Mesenchymal stem cell (in vitro differentiated cells and primary cell): ENCODE results near the gene RABL2B.

Experiments
- DNase-seq: peaks from one replicate; pipeline ENCODE4 v3.0.0-alpha.2; 2013
- H2AFZ ChIP-seq: one replicate; pipeline ENCODE4 v1.6.1; 2013; ENCODE audit warnings: low read depth, mild to moderate bottlenecking, control low read depth, inconsistent platforms, low read length, moderate library complexity
- H2AK5ac ChIP-seq: 2 replicates; pipeline ENCODE4 v1.6.1; 2013; ENCODE audit warnings: low read length, moderate library complexity, mild to moderate bottlenecking, inconsistent platforms; ENCODE audit not compliant: severe bottlenecking
- H2BK120ac ChIP-seq: one replicate; pipeline ENCODE4 v1.6.1; 2013; ENCODE audit warnings: low read depth, mild to moderate bottlenecking, inconsistent platforms, low read length, moderate library complexity
- H2BK12ac ChIP-seq, 2 experiments: one replicate each; pipeline ENCODE4 v1.6.1; 2013; ENCODE audit warnings: inconsistent platforms in 2 of 2, low read length in 2 of 2, mild to moderate bottlenecking in 2 of 2, moderate library complexity in 2 of 2, control low read depth in 1 of 2
- H2BK15ac ChIP-seq: one replicate; pipeline ENCODE4 v1.6.1; 2013; ENCODE audit warnings: mild to moderate bottlenecking, low read depth, inconsistent platforms; ENCODE audit not compliant: poor library complexity, severe bottlenecking
- H2BK5ac ChIP-seq: 2 replicates; pipeline ENCODE4 v1.6.1; 2013; ENCODE audit warnings: low read depth, mild to moderate bottlenecking, low read length, control low read depth, inconsistent platforms; ENCODE audit not compliant: poor library complexity, severe bottlenecking
- H3K14ac ChIP-seq, 2 experiments: one replicate each; pipeline ENCODE4 v1.6.1; 2013; ENCODE audit warnings: inconsistent platforms in 2 of 2, low read length in 2 of 2, control low read depth in 1 of 2, mild to moderate bottlenecking in 1 of 2, moderate library complexity in 1 of 2
- H3K18ac ChIP-seq, 2 experiments: one replicate each; pipeline ENCODE4 v1.6.1; 2013; ENCODE audit warnings: inconsistent platforms in 2 of 2, low read length in 2 of 2, control low read depth in 1 of 2, low read depth in 1 of 2, mild to moderate bottlenecking in 1 of 2
- H3K23ac ChIP-seq, 2 experiments: one replicate each; pipeline ENCODE4 v1.6.1; 2013; ENCODE audit warnings: inconsistent platforms in 2 of 2, low read length in 2 of 2, mild to moderate bottlenecking in 2 of 2, moderate library complexity in 2 of 2, control low read depth in 1 of 2
- H3K27ac ChIP-seq: 2 replicates; pipeline ENCODE4 v1.5.1; 2013; ENCODE audit warnings: mild to moderate bottlenecking, moderate library complexity, low read length, control low read depth, inconsistent platforms; ENCODE audit not compliant: poor library complexity, severe bottlenecking
- H3K27me3 ChIP-seq, 2 experiments: 2 replicates each; pipeline versions ENCODE4 v1.6.1 to v1.7.0; 2013; ENCODE audit warnings: low read length in 2 of 2, mild to moderate bottlenecking in 2 of 2, moderate library complexity in 2 of 2, control low read depth in 1 of 2, inconsistent platforms in 1 of 2; ENCODE audit not compliant: control insufficient read depth in 1 of 2, insufficient read depth in 1 of 2
- H3K36me3 ChIP-seq, 2 experiments: 2 replicates each; pipeline versions ENCODE4 v1.6.1 to v1.7.0; 2013; ENCODE audit warnings: low read length in 2 of 2, control low read depth in 1 of 2, inconsistent platforms in 1 of 2, low read depth in 1 of 2, mild to moderate bottlenecking in 1 of 2; ENCODE audit not compliant: insufficient read depth in 2 of 2, control insufficient read depth in 1 of 2
- H3K4ac ChIP-seq, 2 experiments: one replicate each; pipeline ENCODE4 v1.6.1; 2013; ENCODE audit warnings: inconsistent platforms in 2 of 2, low read length in 2 of 2, mild to moderate bottlenecking in 2 of 2, moderate library complexity in 2 of 2, control low read depth in 1 of 2, low read depth in 1 of 2
- H3K4me1 ChIP-seq: 2 replicates; pipeline ENCODE4 v1.6.1; 2013; ENCODE audit warnings: low read depth, low read length, control low read depth; ENCODE audit not compliant: control insufficient read depth, insufficient read depth
- H3K4me2 ChIP-seq: 2 replicates; pipeline ENCODE4 v1.6.1; 2013; ENCODE audit warnings: low read length, mild to moderate bottlenecking, inconsistent platforms; ENCODE audit not compliant: poor library complexity, severe bottlenecking
- H3K4me3 ChIP-seq, 2 experiments: 2 replicates each; pipeline versions ENCODE4 v1.5.1 to v1.7.0; 2013; ENCODE audit warnings: low read length in 2 of 2, mild to moderate bottlenecking in 2 of 2, control low read depth in 1 of 2, low read depth in 1 of 2; ENCODE audit not compliant: insufficient read depth in 1 of 2
- H3K79me1 ChIP-seq: replicated peaks from 2 replicates; pipeline ENCODE4 v1.6.1; 2013; ENCODE audit warnings: mild to moderate bottlenecking, control low read depth, low read length, inconsistent platforms; ENCODE audit not compliant: poor library complexity, severe bottlenecking
- H3K9ac ChIP-seq: 2 replicates; pipeline ENCODE4 v1.7.0; 2013; ENCODE audit warnings: mild to moderate bottlenecking, low read length, moderate library complexity
- H3K9me3 ChIP-seq: 2 replicates; pipeline ENCODE4 v1.7.0; 2013; ENCODE audit warnings: mild to moderate bottlenecking, low read length; ENCODE audit not compliant: control insufficient read depth
- H4K8ac ChIP-seq: one replicate; pipeline ENCODE4 v1.6.1; 2013; ENCODE audit warnings: inconsistent platforms, mild to moderate bottlenecking, low read length, moderate library complexity
- H4K91ac ChIP-seq: one replicate; pipeline ENCODE4 v1.6.1; 2013; ENCODE audit warnings: mild to moderate bottlenecking, low read length, inconsistent platforms
- WGBS: methylation state at CpG from one replicate; pipeline ENCODE4 v1.1.7; 2013; ENCODE audit warnings: mixed read lengths; 5-methylcytosine and 5-hydroxymethylcytosine counted together

The RABL2B gene

GRCh38 chr22:50731811-50732624, 51.4 kb downstream of the RABL2B start:
- Histone ChIP-seq H4K8ac (peak overlapping the region; percentile 63), H3K18ac (peak overlapping the region in 1 of 2 experiments; percentile 74), H3K27me3 (peaks cover 28 to 43% of the 10 kb centered on the region in 2 experiments), H3K27ac (no peak overlapping the region), H3K4me2 (no peak overlapping the region), H3K36me3 (peaks cover 0 to 4% of the 10 kb centered on the region in 2 experiments), H3K4me3 (no peak overlapping the region), H2BK120ac (no peak overlapping the region), H3K9me3 (no peaks in the 10 kb centered on the region), H3K4ac (no peak overlapping the region), H3K79me1 (no peaks in the 10 kb centered on the region), H3K14ac (no peak overlapping the region), H3K23ac (no peak overlapping the region), H3K4me1 (peaks cover 9% of the 10 kb centered on the region), H2BK5ac (no peak overlapping the region), H3K9ac (peak overlapping the region; percentile 66), H2AK5ac (no peak overlapping the region), H2BK12ac (peak overlapping the region in 1 of 2 experiments; percentile 57), H2BK15ac (peak overlapping the region; percentile 41), H4K91ac (peak overlapping the region; percentile 48), H2AFZ (no peak overlapping the region)
- WGBS = 51% methylated on average over 28 of the region's 32 CpGs
- peak; percentile 34 for DNase-seq

- H2BK12ac ChIP-seq = no peak overlapping the region
- no peak for DNase-seq
- H3K18ac ChIP-seq = no peak overlapping the region
- H3K27me3 ChIP-seq = peaks cover 20 to 34% of the 10 kb centered on the region in 2 experiments
- WGBS = 45% methylated on average over 71 of the region's 76 CpGs
- no peak overlapping the region for H3K23ac ChIP-seq
- H4K8ac ChIP-seq = no peak overlapping the region
- peaks cover 0 to 4% of the 10 kb centered on the region in 2 experiments for H3K36me3 ChIP-seq
- H3K9ac ChIP-seq = no peak overlapping the region
- no peak overlapping the region for H2BK120ac ChIP-seq
- H3K79me1 ChIP-seq = no peaks in the 10 kb centered on the region
- no peak overlapping the region for H3K4ac ChIP-seq
- H2AK5ac ChIP-seq = no peak overlapping the region
- no peak overlapping the region for H2AFZ ChIP-seq
- peak overlapping the region; percentile 17 for H2BK15ac ChIP-seq
- peaks cover 9% of the 10 kb centered on the region for H3K4me1 ChIP-seq
- H3K9me3 ChIP-seq = no peaks in the 10 kb centered on the region
- H3K4me3 ChIP-seq = peak overlapping the region in 1 of 2 experiments; percentile 6
- H2BK5ac ChIP-seq = no peak overlapping the region
- no peak overlapping the region for H3K14ac ChIP-seq
- H3K27ac ChIP-seq = no peak overlapping the region
- H3K4me2 ChIP-seq = no peak overlapping the region
- H4K91ac ChIP-seq = no peak overlapping the region
Measured at GRCh38 chr22:50730941-50731661, 52.3 kb downstream of the RABL2B start.

- H2BK15ac ChIP-seq = peak overlapping the region; percentile 57
- no peak overlapping the region for H3K27ac ChIP-seq
- H3K27me3 ChIP-seq = peaks cover 15 to 31% of the 10 kb centered on the region in 2 experiments
- no peak overlapping the region for H3K4me3 ChIP-seq
- no peak for DNase-seq
- no peak overlapping the region for H2BK5ac ChIP-seq
- no peak overlapping the region for H3K23ac ChIP-seq
- H3K9me3 ChIP-seq = no peaks in the 10 kb centered on the region
- no peaks in the 10 kb centered on the region for H3K79me1 ChIP-seq
- H4K91ac ChIP-seq = no peak overlapping the region
- H2BK12ac ChIP-seq = no peak overlapping the region
- no peak overlapping the region for H3K14ac ChIP-seq
- H3K4me2 ChIP-seq = no peak overlapping the region
- H2AK5ac ChIP-seq = no peak overlapping the region
- 70% methylated on average over 53 of the region's 54 CpGs for WGBS
- no peak overlapping the region for H3K9ac ChIP-seq
- no peak overlapping the region for H4K8ac ChIP-seq
- H2BK120ac ChIP-seq = no peak overlapping the region
- no peak overlapping the region for H3K4ac ChIP-seq
- H3K36me3 ChIP-seq = peaks cover 0 to 7% of the 10 kb centered on the region in 2 experiments
- H3K4me1 ChIP-seq = peaks cover 9% of the 10 kb centered on the region
- H2AFZ ChIP-seq = no peak overlapping the region
- no peak overlapping the region for H3K18ac ChIP-seq
Measured at GRCh38 chr22:50730013-50730891, 53.2 kb downstream of the RABL2B start.
